SU-DHL-6 (cell line): Measurements from ENCODE around the gene CD47.

Experiments
- H2AFZ ChIP-seq: fragments of 200-600 bp; sonication (generic); 2 replicates; pipeline ENCODE4 v1.6.1; 2014; ENCODE audit warnings: low read depth, mild to moderate bottlenecking, moderate library complexity, mixed read lengths, antibody characterized with exemption, low read length; ENCODE audit not compliant: severe bottlenecking
- H3F3A ChIP-seq: fragments of 200-600 bp; shearing (Covaris generic); 2 replicates; pipeline ENCODE4 v1.6.0; 2016; ENCODE audit warnings: antibody characterized with exemption, mild to moderate bottlenecking; ENCODE audit not compliant: insufficient read depth
- H3K27ac ChIP-seq: fragments of 200-600 bp; sonication (generic); 2 replicates; pipeline ENCODE4 v1.5.1; 2016; ENCODE audit warnings: low read depth, mild to moderate bottlenecking, low read length, moderate library complexity, mixed read lengths
- H3K27me3 ChIP-seq: fragments of 200-600 bp; sonication (generic), shearing (Covaris generic); 2 replicates; pipeline ENCODE4 v1.6.0; 2014; ENCODE audit warnings: mild to moderate bottlenecking, low read length
- H3K36me3 ChIP-seq: fragments of 200-600 bp; sonication (generic); 2 replicates; pipeline ENCODE4 v1.6.1; 2014; ENCODE audit warnings: mild to moderate bottlenecking, low read length, mixed read lengths
- H3K4me2 ChIP-seq: fragments of 300-600, 200-600 bp; shearing (Covaris generic), sonication (generic); 2 replicates; pipeline ENCODE4 v1.6.0; 2014; ENCODE audit warnings: low read length, low read depth, mild to moderate bottlenecking; ENCODE audit not compliant: poor library complexity, severe bottlenecking
- H3K4me3 ChIP-seq: fragments of 200-600 bp; sonication (generic); 2 replicates; pipeline ENCODE4 v1.5.1; 2014; ENCODE audit warnings: antibody characterized with exemption, low read length, mild to moderate bottlenecking, mixed read lengths; ENCODE audit not compliant: insufficient read depth, poor library complexity, severe bottlenecking
- H3K79me2 ChIP-seq: fragments of 200-600 bp; sonication (generic); 2 replicates; pipeline ENCODE4 v1.6.1; 2014; ENCODE audit warnings: mild to moderate bottlenecking, low read length, moderate library complexity; ENCODE audit not compliant: insufficient read depth
- H3K9ac ChIP-seq: fragments of 200-600 bp; sonication (generic); 2 replicates; pipeline ENCODE4 v1.7.0; 2014; ENCODE audit warnings: mild to moderate bottlenecking, low read length
- H3K9me2 ChIP-seq: fragments of 200-600 bp; sonication (generic); replicated peaks from 2 replicates; pipeline ENCODE4 v1.6.1; 2014; ENCODE audit warnings: low read length; ENCODE audit not compliant: insufficient read depth
- H3K9me3 ChIP-seq: fragments of 200-600 bp; sonication (generic); 2 replicates; pipeline ENCODE4 v1.6.1; 2014; ENCODE audit warnings: low read length, mixed read lengths; ENCODE audit not compliant: insufficient read depth
- H4K20me1 ChIP-seq: fragments of 200-600 bp; sonication (generic); 2 replicates; pipeline ENCODE4 v1.6.1; 2014; ENCODE audit warnings: low read depth, mild to moderate bottlenecking, antibody characterized with exemption, low read length, moderate library complexity, mixed read lengths
- EZH2phosphoT487 ChIP-seq: fragments of 200-600 bp; sonication (generic), shearing (Covaris generic); conservative IDR thresholded peaks from 2 replicates; pipeline ENCODE4 v1.6.1; 2018; ENCODE audit warnings: mild to moderate bottlenecking, antibody characterized with exemption, low read length, moderate library complexity, mixed read lengths
- TF ChIP-seq, protein P1 (sequence below): fragments of 200-600 bp; sonication (generic); IDR thresholded peaks from one replicate; pipeline ENCODE4 v1.5.1; 2017; ENCODE audit warnings: antibody characterized with exemption, mild to moderate bottlenecking, low read length, moderate library complexity; ENCODE audit not compliant: insufficient read depth, poor library complexity, severe bottlenecking

CD47 gene

DNA sequence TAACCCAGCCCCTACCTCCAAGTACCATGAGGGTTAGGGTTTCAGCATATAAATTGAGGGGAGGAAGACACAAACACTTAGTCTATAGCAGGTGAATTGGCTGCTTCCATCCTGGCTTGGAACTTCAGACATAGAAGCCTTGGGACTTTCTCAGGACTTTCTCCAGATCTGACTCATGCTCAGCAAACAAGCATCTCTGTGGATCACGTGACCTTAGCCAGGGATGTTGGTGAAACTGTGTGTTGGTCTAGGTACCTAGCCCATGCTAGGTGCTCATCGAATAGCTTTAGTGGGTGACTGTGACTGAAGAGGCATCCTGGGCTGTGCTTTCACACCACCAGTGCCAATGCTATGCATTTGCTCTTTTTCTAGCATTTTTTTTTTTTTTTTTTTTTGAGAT is 58.9 kb downstream of the CD47 start:
- H3K9me2 ChIP-seq: no peaks in the 10 kb centered on the region

DNA sequence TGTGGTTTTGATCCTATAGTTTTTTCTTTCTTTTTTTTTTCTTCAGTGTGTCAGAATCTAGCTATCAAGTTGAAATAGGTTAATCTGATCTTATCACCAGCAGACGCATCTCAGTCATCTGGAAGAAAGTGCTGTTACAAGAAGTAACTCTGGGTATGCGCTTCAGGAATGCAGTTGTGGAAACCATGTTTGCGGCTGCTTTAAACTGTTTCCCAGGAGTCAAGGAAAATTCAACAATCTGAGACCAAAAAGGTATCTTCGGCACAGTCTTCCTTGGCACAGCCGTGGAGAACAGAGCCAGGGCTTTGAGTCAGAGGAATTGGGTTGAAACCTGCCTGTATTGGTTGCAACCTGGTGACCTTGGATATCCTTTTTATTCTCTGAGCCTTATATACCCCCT is 59.9 kb downstream of the CD47 start:
- Histone ChIP-seq H3K9ac (no peak overlapping the region), H3K9me3 (no peaks in the 10 kb centered on the region), H3K9me2 (no peaks in the 10 kb centered on the region), H3F3A (no peaks in the 10 kb centered on the region), H3K4me3 (no peak overlapping the region), H4K20me1 (no peaks in the 10 kb centered on the region), H3K27me3 (no peaks in the 10 kb centered on the region), H2AFZ (no peak overlapping the region), H3K27ac (no peak overlapping the region), H3K36me3 (0 out of 2 replicates have a peak, but pooled peaks cover 3% of the 10 kb centered on the region), H3K4me2 (no peak overlapping the region), H3K79me2 (no peaks in the 10 kb centered on the region)
- TF ChIP-seq, protein P1, sequence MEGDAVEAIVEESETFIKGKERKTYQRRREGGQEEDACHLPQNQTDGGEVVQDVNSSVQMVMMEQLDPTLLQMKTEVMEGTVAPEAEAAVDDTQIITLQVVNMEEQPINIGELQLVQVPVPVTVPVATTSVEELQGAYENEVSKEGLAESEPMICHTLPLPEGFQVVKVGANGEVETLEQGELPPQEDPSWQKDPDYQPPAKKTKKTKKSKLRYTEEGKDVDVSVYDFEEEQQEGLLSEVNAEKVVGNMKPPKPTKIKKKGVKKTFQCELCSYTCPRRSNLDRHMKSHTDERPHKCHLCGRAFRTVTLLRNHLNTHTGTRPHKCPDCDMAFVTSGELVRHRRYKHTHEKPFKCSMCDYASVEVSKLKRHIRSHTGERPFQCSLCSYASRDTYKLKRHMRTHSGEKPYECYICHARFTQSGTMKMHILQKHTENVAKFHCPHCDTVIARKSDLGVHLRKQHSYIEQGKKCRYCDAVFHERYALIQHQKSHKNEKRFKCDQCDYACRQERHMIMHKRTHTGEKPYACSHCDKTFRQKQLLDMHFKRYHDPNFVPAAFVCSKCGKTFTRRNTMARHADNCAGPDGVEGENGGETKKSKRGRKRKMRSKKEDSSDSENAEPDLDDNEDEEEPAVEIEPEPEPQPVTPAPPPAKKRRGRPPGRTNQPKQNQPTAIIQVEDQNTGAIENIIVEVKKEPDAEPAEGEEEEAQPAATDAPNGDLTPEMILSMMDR: no peak
- TF ChIP-seq EZH2phosphoT487: no peak

More for the DNA sequence above, 58.9 kb downstream of the CD47 start:
- Histone ChIP-seq H3K9ac (no peak overlapping the region), H3F3A (no peaks in the 10 kb centered on the region), H3K4me2 (no peak overlapping the region), H3K27me3 (no peaks in the 10 kb centered on the region), H3K27ac (no peak overlapping the region), H3K4me3 (no peak overlapping the region), H4K20me1 (no peaks in the 10 kb centered on the region), H3K36me3 (0 out of 2 replicates have a peak, but pooled peaks cover 3% of the 10 kb centered on the region), H3K79me2 (no peaks in the 10 kb centered on the region), H2AFZ (no peak overlapping the region), H3K9me3 (no peaks in the 10 kb centered on the region)
- TF ChIP-seq, protein P1: no peak
- TF ChIP-seq EZH2phosphoT487: no peak

DNA sequence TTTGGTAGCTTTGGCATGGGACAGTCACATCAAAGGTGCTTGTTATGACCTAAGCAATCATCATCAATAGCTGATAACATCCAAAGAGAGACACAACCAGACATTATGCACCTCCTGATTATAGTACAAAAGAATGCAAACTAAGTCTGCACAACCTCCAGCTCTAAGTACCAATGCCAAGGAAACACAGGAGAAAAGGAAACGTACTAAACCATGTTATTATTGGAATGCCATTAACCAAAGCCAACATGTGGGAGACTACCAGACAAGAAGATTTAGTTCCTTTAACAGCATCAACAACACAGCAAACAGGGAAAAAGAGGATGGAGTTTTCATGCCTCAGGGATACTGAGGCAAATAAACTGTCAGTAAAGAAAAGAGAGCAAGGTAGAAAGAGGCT is 61.4 kb downstream of the CD47 start:
- Histone ChIP-seq H3K36me3 (0 out of 2 replicates have a peak, but pooled peaks cover 3% of the 10 kb centered on the region), H3K9me3 (no peaks in the 10 kb centered on the region), H3F3A (no peaks in the 10 kb centered on the region), H3K9ac (no peak overlapping the region), H3K27me3 (no peaks in the 10 kb centered on the region), H3K4me2 (no peak overlapping the region), H3K9me2 (no peaks in the 10 kb centered on the region), H3K79me2 (no peaks in the 10 kb centered on the region), H4K20me1 (no peaks in the 10 kb centered on the region), H3K4me3 (no peak overlapping the region), H2AFZ (no peak overlapping the region), H3K27ac (no peak overlapping the region)
- TF ChIP-seq, protein P1: no peak
- TF ChIP-seq EZH2phosphoT487: no peak
